ENCODE results near the gene DEUP1.

DNA sequence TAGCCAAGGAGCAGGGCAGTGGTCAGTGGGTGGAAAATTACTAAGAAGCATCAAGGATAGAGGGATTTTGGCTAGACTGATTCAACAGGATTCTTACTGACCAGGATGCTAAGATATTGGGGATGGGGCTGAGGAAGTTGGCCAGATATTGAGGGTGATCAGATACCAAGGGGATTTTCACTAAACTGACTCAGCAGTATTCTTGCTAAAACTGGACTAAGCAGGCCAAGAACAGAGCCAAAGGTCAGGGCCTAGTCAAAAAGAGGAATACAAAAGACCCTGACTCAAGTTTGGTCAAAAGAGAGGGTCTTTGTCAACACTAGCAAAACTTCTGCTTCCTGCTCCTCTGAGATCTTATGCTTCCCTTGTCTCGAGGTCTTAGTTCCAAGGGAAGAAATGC is 38.6 kb upstream of the DEUP1 start:
- TF ChIP-seq, protein P1, sequence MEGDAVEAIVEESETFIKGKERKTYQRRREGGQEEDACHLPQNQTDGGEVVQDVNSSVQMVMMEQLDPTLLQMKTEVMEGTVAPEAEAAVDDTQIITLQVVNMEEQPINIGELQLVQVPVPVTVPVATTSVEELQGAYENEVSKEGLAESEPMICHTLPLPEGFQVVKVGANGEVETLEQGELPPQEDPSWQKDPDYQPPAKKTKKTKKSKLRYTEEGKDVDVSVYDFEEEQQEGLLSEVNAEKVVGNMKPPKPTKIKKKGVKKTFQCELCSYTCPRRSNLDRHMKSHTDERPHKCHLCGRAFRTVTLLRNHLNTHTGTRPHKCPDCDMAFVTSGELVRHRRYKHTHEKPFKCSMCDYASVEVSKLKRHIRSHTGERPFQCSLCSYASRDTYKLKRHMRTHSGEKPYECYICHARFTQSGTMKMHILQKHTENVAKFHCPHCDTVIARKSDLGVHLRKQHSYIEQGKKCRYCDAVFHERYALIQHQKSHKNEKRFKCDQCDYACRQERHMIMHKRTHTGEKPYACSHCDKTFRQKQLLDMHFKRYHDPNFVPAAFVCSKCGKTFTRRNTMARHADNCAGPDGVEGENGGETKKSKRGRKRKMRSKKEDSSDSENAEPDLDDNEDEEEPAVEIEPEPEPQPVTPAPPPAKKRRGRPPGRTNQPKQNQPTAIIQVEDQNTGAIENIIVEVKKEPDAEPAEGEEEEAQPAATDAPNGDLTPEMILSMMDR (IDR thresholded peaks at IDR 0.05) = no peak
- no peak for TF ChIP-seq EP300 (IDR thresholded peaks at IDR 0.05)
- TF ChIP-seq POLR2AphosphoS5 (IDR thresholded peaks at IDR 0.05) = no peak
- no peak for TF ChIP-seq POLR2A (IDR thresholded peaks at IDR 0.05)
